OCI-LY1 (cell line): Measurements from ENCODE around the gene CHN2.

Source experiments
- CTCF ChIP-seq: fragments of 200-600 bp; sonication (generic), shearing (Covaris generic); IDR thresholded peaks from 2 replicates; pipeline ENCODE4 v1.5.1; 2017; ENCODE audit warnings: mild to moderate bottlenecking, antibody characterized with exemption, low read length, moderate library complexity, mixed read lengths
- EZH2 ChIP-seq: fragments of 200-600 bp; sonication (generic), shearing (Covaris generic); IDR thresholded peaks from 2 replicates; pipeline ENCODE4 v1.8.0; 2017; ENCODE audit warnings: borderline replicate concordance, mixed run types, mild to moderate bottlenecking, antibody characterized with exemption, low read length, moderate library complexity, mixed read lengths

- TF ChIP-seq CTCF (no peak), EZH2 (no peak)
Measured at GRCh38 chr7:29449569-29450260, 255.1 kb downstream of the CHN2 start.
